Breast epithelium (tissue), 4 donors: ENCODE results near the gene FXYD1. TPM values are rescaled to one million over a fixed set of nuclear protein-coding genes. Genes with fewer than 3 reads are reported as not detected.

Source experiments
- DNase-seq, 2 donors: peaks; one replicate each; pipeline ENCODE4 v3.0.0-alpha.2; 2019; ENCODE audit warnings: low spot score in 2 of 2
- H3K27ac ChIP-seq, 2 donors: fragments of 200-600 bp; sonication (generic) in 1 of 2; one replicate each; pipeline ENCODE4 v1.5.1; 2016 to 2019; ENCODE audit warnings: mild to moderate bottlenecking in 1 of 2
- H3K27me3 ChIP-seq, 2 donors: fragments of 200-600 bp; sonication (generic) in 1 of 2; one replicate each; pipeline versions ENCODE4 v1.5.1 to v1.6.0; 2017 to 2019; ENCODE audit warnings: control low read depth in 1 of 2, mild to moderate bottlenecking in 1 of 2
- H3K36me3 ChIP-seq: fragments of 200-600 bp; one replicate; pipeline ENCODE4 v1.5.1; 2019
- H3K4me1 ChIP-seq, 2 donors: fragments of 200-600 bp; sonication (generic); one replicate each; pipeline ENCODE4 v1.5.1; 2016 to 2019; ENCODE audit warnings: control low read depth in 1 of 2
- H3K4me3 ChIP-seq, 3 donors: fragments of 200-600 bp; sonication (generic); 1 replicate in 2 of 3; 2 replicates in 1 of 3; pipeline ENCODE4 v1.5.1; 2016 to 2019; ENCODE audit warnings: mild to moderate bottlenecking in 3 of 3, moderate library complexity in 2 of 3
- H3K9me3 ChIP-seq, 2 donors: fragments of 200-600 bp; sonication (generic) in 1 of 2; one replicate each; pipeline ENCODE4 v1.5.1; 2016 to 2019; ENCODE audit warnings: control low read depth in 1 of 2
- CTCF ChIP-seq, 3 donors: fragments of 450-650 bp; IDR thresholded peaks; one replicate each; pipeline ENCODE4 v1.5.1; 2016 to 2017; ENCODE audit warnings: antibody characterized with exemption in 3 of 3, mild to moderate bottlenecking in 3 of 3, moderate library complexity in 3 of 3
- POLR2A ChIP-seq: fragments of 450-650 bp; IDR thresholded peaks from one replicate; pipeline ENCODE4 v1.6.1; 2016; ENCODE audit warnings: antibody characterized with exemption, mild to moderate bottlenecking, moderate library complexity
- POLR2AphosphoS5 ChIP-seq, 3 donors: sonication (generic); formaldehyde crosslinking; IDR thresholded peaks; one replicate each; pipeline ENCODE4 v1.6.1; 2017; ENCODE audit warnings: antibody characterized with exemption in 3 of 3
- intact Hi-C: fragments of 100-400 bp; cut with DNase I; formaldehyde crosslinking; loops from one replicate; pipeline ENCODE4 v1.15.1; 2023; ENCODE audit warnings: low total_unique reads
- total RNA-seq, 3 donors: library from RNA; depleted of rRNA; stranded (reverse); fragments of >200 nt; gene quantifications; one replicate each; pipeline ENCODE4 v1.1.0, GENCODE V29; 2016

FXYD1 gene
- total RNA-seq, 3 donors from 2014 or later, result 15.5 to 75.5 (median 34.7) TPM

DNA sequence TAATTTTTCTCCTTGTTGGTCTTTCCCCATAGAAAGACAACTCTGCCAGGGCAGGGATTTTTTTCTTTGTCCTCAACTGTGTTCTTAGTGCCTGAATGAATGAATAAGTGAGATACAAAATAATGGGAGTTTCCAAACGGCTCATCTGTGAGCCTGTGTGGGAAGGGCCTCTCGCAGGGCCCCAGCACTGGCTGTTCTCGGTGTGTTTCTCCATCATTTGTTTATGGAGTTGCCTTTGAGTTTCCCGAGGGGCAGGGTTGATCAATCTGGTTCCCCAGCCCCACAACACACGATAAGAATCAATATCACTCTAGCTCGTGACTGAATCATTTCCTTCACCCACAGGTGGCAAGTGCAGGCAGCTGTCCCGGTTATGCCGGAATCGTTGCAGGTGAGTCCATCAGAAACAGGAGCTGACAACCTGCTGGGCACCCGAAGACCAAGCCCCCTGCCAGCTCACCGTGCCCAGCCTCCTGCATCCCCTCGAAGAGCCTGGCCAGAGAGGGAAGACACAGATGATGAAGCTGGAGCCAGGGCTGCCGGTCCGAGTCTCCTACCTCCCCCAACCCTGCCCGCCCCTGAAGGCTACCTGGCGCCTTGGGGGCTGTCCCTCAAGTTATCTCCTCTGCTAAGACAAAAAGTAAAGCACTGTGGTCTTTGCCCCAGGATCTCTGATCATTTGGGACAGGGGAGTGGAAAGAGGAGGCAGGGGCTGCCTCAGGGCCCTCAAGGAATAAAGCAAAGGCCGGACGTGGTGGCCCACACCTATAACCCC lies 30.8 kb downstream of the FXYD1 start:
- no peak overlapping the region for H3K4me3 ChIP-seq
- no peak for TF ChIP-seq POLR2AphosphoS5 (IDR thresholded peaks at IDR 0.05)
- TF ChIP-seq POLR2A, result no peak
- no peak for TF ChIP-seq CTCF (IDR thresholded peaks at IDR 0.05)
- no peak for DNase-seq
- H3K4me1 ChIP-seq, result no peaks in the 10 kb centered on the region
- peak overlapping the region; percentile 12 to 80 for H3K27ac ChIP-seq
- H3K36me3 ChIP-seq, result no peaks in the 10 kb centered on the region
- intact Hi-C loops, result no loop called here
- no peaks in the 10 kb centered on the region for H3K27me3 ChIP-seq
- peaks cover 9 to 17% of the 10 kb centered on the region in 2 donors for H3K9me3 ChIP-seq

GRCh38 chr19:35170359-35171061 lies 31.9 kb downstream of the FXYD1 start:
- H3K4me1 ChIP-seq, result no peaks in the 10 kb centered on the region
- intact Hi-C loops, result no loop called here
- TF ChIP-seq POLR2A, result no peak
- H3K27ac ChIP-seq, result peak overlapping the region in 1 of 2 donors; percentile 19
- no peaks in the 10 kb centered on the region for H3K36me3 ChIP-seq
- DNase-seq, result no peak
- H3K27me3 ChIP-seq, result no peaks in the 10 kb centered on the region
- H3K4me3 ChIP-seq, result no peak overlapping the region
- H3K9me3 ChIP-seq, result peaks cover 7 to 15% of the 10 kb centered on the region in 2 donors

- no peak overlapping the region for H3K4me3 ChIP-seq
- TF ChIP-seq CTCF (IDR thresholded peaks at IDR 0.05) (no peak), POLR2AphosphoS5 (IDR thresholded peaks at IDR 0.05) (no peak), POLR2A (no peak)
- no peak for DNase-seq
- intact Hi-C loops, result no loop called here
- peaks cover 0 to 3% of the 10 kb centered on the region in 2 donors for H3K9me3 ChIP-seq
- H3K27ac ChIP-seq, result no peak overlapping the region
- no peaks in the 10 kb centered on the region for H3K27me3 ChIP-seq
- H3K4me1 ChIP-seq, result peaks cover 0 to 5% of the 10 kb centered on the region in 2 donors
- no peaks in the 10 kb centered on the region for H3K36me3 ChIP-seq
These were observed 33.1 kb downstream of the FXYD1 start for GRCh38 chr19:35171730-35172129.

- Histone ChIP-seq H3K4me1 (peaks cover 0 to 5% of the 10 kb centered on the region in 2 donors), H3K27me3 (no peaks in the 10 kb centered on the region), H3K9me3 (no peaks in the 10 kb centered on the region), H3K27ac (no peak overlapping the region), H3K36me3 (no peaks in the 10 kb centered on the region), H3K4me3 (no peak overlapping the region)
- intact Hi-C loops, result no loop called here
- TF ChIP-seq CTCF (IDR thresholded peaks at IDR 0.05) (no peak), POLR2A (no peak), POLR2AphosphoS5 (IDR thresholded peaks at IDR 0.05) (no peak)
- DNase-seq, result no peak
These were observed 35.6 kb downstream of the FXYD1 start for GRCh38 chr19:35174226-35174625.

DNA sequence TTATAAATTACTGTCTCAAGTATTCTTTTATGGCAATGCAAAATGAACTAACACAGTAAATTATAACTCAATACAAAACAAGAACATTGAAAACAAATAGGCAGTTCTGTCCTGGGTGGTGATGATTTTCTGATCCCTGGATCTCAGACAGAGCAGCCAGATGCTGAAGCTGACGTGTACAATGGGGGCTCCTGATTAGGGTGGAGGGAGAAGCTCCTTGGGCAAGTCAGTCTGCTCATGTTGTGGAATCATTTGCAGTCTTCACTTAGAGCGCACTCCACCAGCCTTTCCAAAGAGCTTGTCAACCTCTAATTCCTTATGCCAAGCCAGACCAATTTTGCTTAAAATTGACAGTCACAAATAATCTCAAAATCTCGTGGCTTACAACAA lies 37.6 kb downstream of the FXYD1 start:
- DNase-seq, result no peak
- H3K27me3 ChIP-seq, result no peaks in the 10 kb centered on the region
- TF ChIP-seq POLR2A (no peak), POLR2AphosphoS5 (IDR thresholded peaks at IDR 0.05) (no peak), CTCF (IDR thresholded peaks at IDR 0.05) (no peak)
- intact Hi-C loops, result no loop called here
- H3K27ac ChIP-seq, result peak overlapping the region in 1 of 2 donors; percentile 72
- no peaks in the 10 kb centered on the region for H3K36me3 ChIP-seq
- H3K9me3 ChIP-seq, result no peaks in the 10 kb centered on the region
- peaks cover 0 to 5% of the 10 kb centered on the region in 2 donors for H3K4me1 ChIP-seq
- no peak overlapping the region for H3K4me3 ChIP-seq
